ENCODE data around the gene KRTAP2-4. TPM values are rescaled to one million over a fixed set of nuclear protein-coding genes. Genes with fewer than 3 reads are reported as not detected.
"Not testable (repeated sequence)": the region's sequence is repeated elsewhere in the genome, so short reads cannot be mapped to it uniquely, and the experiment has no call there.

KRTAP2-4 gene
- polyA plus RNA-seq, 1 experiment, result not detected

GRCh38 chr17:41073676-41074075, 8.0 kb upstream of the KRTAP2-4 start:
- no peak for DNase-seq (ENCODE audit: low read depth)
- POLR2A ChIA-PET, result no interaction called here
- CTCF ChIA-PET, result interaction anchor here (0.6 kb wide), 1 partner anchor 469 kb away, joined by 3 read pairs; no protein-coding TSS in a partner anchor
- Histone ChIP-seq H3K27me3 (ENCODE audit: control insufficient read depth, insufficient read depth, low read length) (no peaks in the 10 kb centered on the region), H3K4me3 (ENCODE audit: low read depth, low read length) (no peak overlapping the region), H3K36me3 (ENCODE audit: control insufficient read depth, insufficient read depth, low read length) (no peaks in the 10 kb centered on the region)
- no peak for TF ChIP-seq CTCF (IDR thresholded peaks at IDR 0.05; ENCODE audit: insufficient read depth, low read depth, low read length)

- ChIA-PET CTCF (interaction anchor here (1.1 kb wide), 1 partner anchor 22 kb away, joined by 4 read pairs; no protein-coding TSS in a partner anchor), POLR2A (no interaction called here)
- DNase-seq (ENCODE audit: low read depth), result no peak
- TF ChIP-seq CTCF (IDR thresholded peaks at IDR 0.05; ENCODE audit: insufficient read depth, low read depth, low read length), result no peak
- Histone ChIP-seq H3K4me3 (ENCODE audit: low read depth, low read length) (no peak overlapping the region), H3K27me3 (ENCODE audit: control insufficient read depth, insufficient read depth, low read length) (no peaks in the 10 kb centered on the region), H3K36me3 (ENCODE audit: control insufficient read depth, insufficient read depth, low read length) (no peaks in the 10 kb centered on the region)
Measured at GRCh38 chr17:41071606-41072360, 6.1 kb upstream of the KRTAP2-4 start.

- ChIA-PET POLR2A (no interaction called here), CTCF (interaction anchor here (2.2 kb wide), 1 partner anchor 480 kb away, joined by 9 read pairs; no protein-coding TSS in a partner anchor)
- no peak for TF ChIP-seq CTCF (IDR thresholded peaks at IDR 0.05; ENCODE audit: insufficient read depth, low read depth, low read length)
- Histone ChIP-seq H3K36me3 (ENCODE audit: control insufficient read depth, insufficient read depth, low read length) (no peaks in the 10 kb centered on the region), H3K27me3 (ENCODE audit: control insufficient read depth, insufficient read depth, low read length) (no peaks in the 10 kb centered on the region), H3K4me3 (ENCODE audit: low read depth, low read length) (no peak overlapping the region)
- DNase-seq (ENCODE audit: low read depth), result no peak
Measured at GRCh38 chr17:41069031-41069430, 3.4 kb upstream of the KRTAP2-4 start.

- CTCF ChIA-PET, result interaction anchor here (1.6 to 2.2 kb wide), 3 partner anchors 158 to 581 kb away, joined by 6 to 9 read pairs (median 8); no protein-coding TSS in a partner anchor
- H3K4me3 ChIP-seq (ENCODE audit: low read depth, low read length), result no peak overlapping the region
- DNase-seq (ENCODE audit: low read depth), result peak; percentile 62
- no peak for TF ChIP-seq CTCF (IDR thresholded peaks at IDR 0.05; ENCODE audit: insufficient read depth, low read depth, low read length)
- no peaks in the 10 kb centered on the region for H3K27me3 ChIP-seq (ENCODE audit: control insufficient read depth, insufficient read depth, low read length)
- POLR2A ChIA-PET, result no interaction called here
- no peaks in the 10 kb centered on the region for H3K36me3 ChIP-seq (ENCODE audit: control insufficient read depth, insufficient read depth, low read length)
Measured at GRCh38 chr17:41067281-41067680, 1.6 kb upstream of the KRTAP2-4 start.

GRCh38 chr17:41065016-41065689, 526 bp downstream of the KRTAP2-4 start:
- not testable (repeated sequence) for H3K27me3 ChIP-seq (ENCODE audit: control insufficient read depth, insufficient read depth, low read length); H3K36me3 ChIP-seq (ENCODE audit: control insufficient read depth, insufficient read depth, low read length); H3K4me3 ChIP-seq (ENCODE audit: low read depth, low read length); DNase-seq (ENCODE audit: low read depth)
- ChIA-PET POLR2A (interaction anchor here (0.5 kb wide), 1 partner anchor 39 kb away, joined by 3 read pairs; no protein-coding TSS in a partner anchor), CTCF (interaction anchor here (1.6 to 1.7 kb wide), 2 partner anchors 17 to 155 kb away, joined by 3 to 7 read pairs; no protein-coding TSS in a partner anchor)
